Measurements from ENCODE around the gene SPDYC. TPM values are rescaled to one million over a fixed set of nuclear protein-coding genes. Genes with fewer than 3 reads are reported as not detected.
A peak's percentile ranks its signal among the peaks of the same experiment; 100 is the strongest.

The SPDYC gene
- total RNA-seq, 1 donor from 2014 or later: not detected

- no peak for DNase-seq (ENCODE audit: low spot score)
- Mint-ChIP-seq H3K9me3 (ENCODE audit: unreplicated experiment) (no peaks in the 10 kb centered on the region), H3K4me1 (ENCODE audit: unreplicated experiment) (peaks cover 10% of the 10 kb centered on the region), H3K4me3 (ENCODE audit: unreplicated experiment) (no peak overlapping the region), H3K27me3 (ENCODE audit: unreplicated experiment) (peaks cover 12% of the 10 kb centered on the region), H3K27ac (ENCODE audit: unreplicated experiment) (no peak overlapping the region), H3K36me3 (ENCODE audit: low read depth, unreplicated experiment) (peaks cover 25% of the 10 kb centered on the region)
- no peak for TF ChIP-seq CTCF (IDR thresholded peaks at IDR 0.05; ENCODE audit: unreplicated experiment)
These were observed 15.1 kb downstream of the SPDYC start for GRCh38 chr11:65185171-65185570.

DNA sequence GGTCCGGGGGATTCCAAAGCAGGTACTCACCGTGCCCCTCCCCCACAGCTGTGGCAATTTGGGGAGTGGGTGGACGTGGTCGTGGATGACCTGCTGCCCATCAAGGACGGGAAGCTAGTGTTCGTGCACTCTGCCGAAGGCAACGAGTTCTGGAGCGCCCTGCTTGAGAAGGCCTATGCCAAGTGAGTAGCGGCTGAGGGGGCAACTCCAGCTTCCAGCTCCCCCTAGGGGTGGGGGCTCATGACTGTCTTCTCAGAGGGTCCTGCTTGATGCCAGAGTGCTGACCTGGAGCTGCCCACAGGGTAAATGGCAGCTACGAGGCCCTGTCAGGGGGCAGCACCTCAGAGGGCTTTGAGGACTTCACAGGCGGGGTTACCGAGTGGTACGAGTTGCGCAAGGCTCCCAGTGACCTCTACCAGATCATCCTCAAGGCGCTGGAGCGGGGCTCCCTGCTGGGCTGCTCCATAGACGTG, 15.9 kb downstream of the SPDYC start:
- Mint-ChIP-seq H3K27me3 (ENCODE audit: unreplicated experiment) (peaks cover 9% of the 10 kb centered on the region), H3K36me3 (ENCODE audit: low read depth, unreplicated experiment) (peaks cover 28% of the 10 kb centered on the region), H3K4me1 (ENCODE audit: unreplicated experiment) (peaks cover 10% of the 10 kb centered on the region), H3K4me3 (ENCODE audit: unreplicated experiment) (peak overlapping the region; percentile 74), H3K9me3 (ENCODE audit: unreplicated experiment) (no peaks in the 10 kb centered on the region), H3K27ac (ENCODE audit: unreplicated experiment) (no peak overlapping the region)
- no peak for TF ChIP-seq CTCF (IDR thresholded peaks at IDR 0.05; ENCODE audit: unreplicated experiment)
- no peak for DNase-seq (ENCODE audit: low spot score)

- H3K4me3 Mint-ChIP-seq (ENCODE audit: unreplicated experiment): peak overlapping the region; percentile 65
- TF ChIP-seq CTCF (IDR thresholded peaks at IDR 0.05; ENCODE audit: unreplicated experiment): no peak
- DNase-seq (ENCODE audit: low spot score): no peak
- H3K4me1 Mint-ChIP-seq (ENCODE audit: unreplicated experiment): peaks cover 10% of the 10 kb centered on the region
- H3K36me3 Mint-ChIP-seq (ENCODE audit: low read depth, unreplicated experiment): peaks cover 28% of the 10 kb centered on the region
- H3K27me3 Mint-ChIP-seq (ENCODE audit: unreplicated experiment): peaks cover 9% of the 10 kb centered on the region
- no peak overlapping the region for H3K27ac Mint-ChIP-seq (ENCODE audit: unreplicated experiment)
- no peaks in the 10 kb centered on the region for H3K9me3 Mint-ChIP-seq (ENCODE audit: unreplicated experiment)
These were observed 16.7 kb downstream of the SPDYC start for GRCh38 chr11:65186701-65187100.

DNA sequence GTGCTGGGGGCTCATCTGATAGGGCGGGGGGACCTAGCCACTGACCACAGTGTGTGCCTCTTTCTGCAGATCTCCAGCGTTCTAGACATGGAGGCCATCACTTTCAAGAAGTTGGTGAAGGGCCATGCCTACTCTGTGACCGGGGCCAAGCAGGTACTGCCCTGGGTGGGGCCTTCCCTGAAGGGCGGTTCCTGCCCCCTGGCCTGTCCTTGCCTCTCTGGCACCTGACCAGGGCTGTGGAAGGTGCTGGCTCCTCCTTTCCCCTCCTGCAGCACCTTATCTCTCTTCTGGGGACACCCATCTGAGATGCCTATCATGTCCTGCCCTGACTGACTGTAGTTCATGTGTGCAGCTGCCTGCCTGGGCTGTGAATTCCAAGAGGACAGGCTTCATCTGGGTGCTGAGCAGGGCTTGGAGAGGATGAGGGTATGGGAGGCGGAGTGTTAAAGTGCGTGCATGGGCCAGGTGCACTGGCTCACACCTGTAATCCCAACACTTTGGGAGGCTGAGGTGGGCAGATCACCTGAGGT, 17.2 kb downstream of the SPDYC start:
- no peak for DNase-seq (ENCODE audit: low spot score)
- Mint-ChIP-seq H3K36me3 (ENCODE audit: low read depth, unreplicated experiment) (peaks cover 28% of the 10 kb centered on the region), H3K27ac (ENCODE audit: unreplicated experiment) (no peak overlapping the region), H3K4me3 (ENCODE audit: unreplicated experiment) (no peak overlapping the region), H3K4me1 (ENCODE audit: unreplicated experiment) (peaks cover 10% of the 10 kb centered on the region), H3K27me3 (ENCODE audit: unreplicated experiment) (peaks cover 9% of the 10 kb centered on the region), H3K9me3 (ENCODE audit: unreplicated experiment) (no peaks in the 10 kb centered on the region)
- no peak for TF ChIP-seq CTCF (IDR thresholded peaks at IDR 0.05; ENCODE audit: unreplicated experiment)

DNA sequence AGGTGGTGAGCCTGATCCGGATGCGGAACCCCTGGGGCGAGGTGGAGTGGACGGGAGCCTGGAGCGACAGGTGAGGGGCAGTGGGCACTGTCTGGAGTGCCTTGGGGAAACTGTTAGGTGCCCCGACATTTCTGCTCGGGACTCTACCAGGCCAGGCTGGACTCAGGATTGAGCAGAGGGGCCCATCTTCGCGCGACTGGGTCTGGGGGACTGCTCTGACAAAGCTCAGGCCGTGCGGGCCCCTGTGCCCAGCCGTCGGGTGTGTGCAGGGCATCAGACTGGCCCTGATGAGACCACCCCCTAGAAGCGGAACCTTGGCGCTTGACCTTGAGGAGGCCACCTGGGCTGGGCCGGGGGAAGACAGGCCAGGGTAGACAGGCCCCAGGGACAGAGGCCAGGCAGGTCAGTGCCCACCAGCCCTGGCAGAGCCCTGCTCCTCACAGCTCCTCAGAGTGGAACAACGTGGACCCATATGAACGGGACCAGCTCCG, 18.0 kb downstream of the SPDYC start:
- no peak for DNase-seq (ENCODE audit: low spot score)
- no peak for TF ChIP-seq CTCF (IDR thresholded peaks at IDR 0.05; ENCODE audit: unreplicated experiment)

More for the DNA sequence above, 18.0 kb downstream of the SPDYC start:
- Mint-ChIP-seq H3K27ac (ENCODE audit: unreplicated experiment) (no peak overlapping the region), H3K27me3 (ENCODE audit: unreplicated experiment) (peaks cover 7% of the 10 kb centered on the region), H3K36me3 (ENCODE audit: low read depth, unreplicated experiment) (peaks cover 28% of the 10 kb centered on the region), H3K9me3 (ENCODE audit: unreplicated experiment) (no peaks in the 10 kb centered on the region), H3K4me1 (ENCODE audit: unreplicated experiment) (peaks cover 7% of the 10 kb centered on the region), H3K4me3 (ENCODE audit: unreplicated experiment) (no peak overlapping the region)
